ENCODE measurements around the gene CISTR.

GRCh38 chr12:53736592-53736991, 15.2 kb downstream of the CISTR start:
- TF ChIP-seq CTCF (IDR thresholded peaks at IDR 0.05) (no peak), POLR2A (IDR thresholded peaks at IDR 0.05) (no peak), POLR2AphosphoS5 (IDR thresholded peaks at IDR 0.05) (no peak)
